Caki2 (cell line): Measurements from ENCODE around the gene HAND1. TPM values are rescaled to one million over a fixed set of nuclear protein-coding genes. Genes with fewer than 3 reads are reported as not detected.

Experiments
- DNase-seq: peaks from one replicate; pipeline ENCODE4 v3.0.0-alpha.2; 2015; ENCODE audit warnings: low read depth
- in situ Hi-C: cut with HindIII; loops from 2 replicates; pipeline ENCODE4 v1.10.0; 2016; ENCODE audit warnings: low sequenced_read_pairs, low pct_unique_long_range_greater_than_20kb, mixed read lengths
- total RNA-seq: library from RNA; depleted of rRNA; stranded (reverse); fragments of >200 nt; shearing (Covaris generic); gene quantifications from 2 replicates; pipeline ENCODE4 v1.2.3, GENCODE V29; 2014; ENCODE audit warnings: low replicate concordance

Gene HAND1
- total RNA-seq, 1 experiment from 2014 or later: not detected

DNA sequence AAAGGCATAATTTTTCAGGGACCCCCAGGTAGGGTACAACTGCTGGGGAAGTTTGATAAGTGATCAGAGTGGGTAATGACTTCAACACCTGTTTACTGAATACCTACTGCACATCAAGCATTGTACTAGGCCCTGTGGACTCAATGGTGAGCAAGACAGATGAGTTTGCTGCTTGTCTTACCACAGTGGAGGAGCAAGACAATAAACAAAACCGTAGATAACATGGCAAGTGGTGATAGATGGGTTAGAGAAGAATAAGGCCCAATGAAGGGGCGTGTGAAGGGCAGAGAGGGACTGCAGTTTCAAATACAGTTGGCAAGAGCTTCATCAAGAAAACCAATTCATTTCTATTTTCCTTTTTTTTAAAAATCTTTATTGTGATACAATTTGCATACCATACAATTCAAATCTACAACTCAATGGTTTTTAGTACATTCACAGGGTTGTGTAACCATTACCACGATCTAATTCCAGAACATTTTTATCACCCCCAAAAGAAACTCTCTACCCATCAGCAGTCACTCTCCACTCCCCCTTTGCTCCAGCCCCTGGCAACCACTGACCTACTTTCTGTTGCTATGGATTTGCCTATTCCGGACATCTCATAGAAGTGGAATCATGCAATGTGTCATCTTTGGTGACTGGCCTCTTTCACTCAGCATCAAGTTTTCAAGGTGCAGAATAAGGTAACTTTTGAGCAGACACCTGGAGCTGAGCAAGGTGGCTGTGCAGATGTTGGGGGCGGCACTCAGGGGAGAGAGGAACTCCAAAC lies 31.9 kb upstream of the HAND1 start:
- in situ Hi-C loops: no loop called here
- DNase-seq: no peak

DNA sequence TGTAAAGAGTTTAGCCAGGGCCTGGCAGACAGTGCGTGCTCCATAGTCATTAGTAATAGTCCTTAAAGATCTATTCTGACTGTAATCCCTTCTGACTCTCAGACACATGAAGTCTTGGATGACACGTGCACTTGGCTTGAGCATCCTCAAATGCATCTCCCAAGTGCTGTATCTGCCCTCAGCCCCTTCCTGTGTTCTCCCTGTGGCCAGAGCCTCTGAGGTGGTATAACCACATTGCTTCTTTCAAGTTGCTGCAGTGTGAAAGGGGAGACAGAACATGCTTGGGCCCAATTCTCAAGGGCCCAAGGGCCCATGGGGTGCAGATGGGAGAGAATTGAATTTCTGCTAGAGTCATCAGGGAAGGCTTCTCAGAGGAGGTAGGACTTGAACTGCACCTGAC lies 30.1 kb upstream of the HAND1 start:
- in situ Hi-C loops: no loop called here

DNA sequence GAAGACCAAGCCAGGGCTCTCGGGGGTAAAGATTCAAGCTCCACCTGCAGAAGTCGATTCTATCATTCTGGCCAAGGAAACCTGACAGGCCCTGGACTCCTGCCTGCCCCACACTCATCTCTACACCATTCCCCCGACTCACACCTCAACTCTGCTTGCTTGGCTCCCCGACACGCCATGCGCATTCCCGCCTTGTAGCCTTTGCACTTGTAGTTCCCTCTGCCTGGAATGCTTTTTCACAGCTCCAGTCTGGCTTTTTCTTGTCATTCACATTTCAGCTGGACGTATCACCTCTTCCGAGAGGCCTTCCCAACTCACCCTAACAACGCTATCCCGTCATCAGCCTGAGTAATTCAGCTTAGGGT lies 28.7 kb upstream of the HAND1 start:
- in situ Hi-C loops: no loop called here

More for the DNA sequence above, 30.1 kb upstream of the HAND1 start:
- DNase-seq: no peak

DNA sequence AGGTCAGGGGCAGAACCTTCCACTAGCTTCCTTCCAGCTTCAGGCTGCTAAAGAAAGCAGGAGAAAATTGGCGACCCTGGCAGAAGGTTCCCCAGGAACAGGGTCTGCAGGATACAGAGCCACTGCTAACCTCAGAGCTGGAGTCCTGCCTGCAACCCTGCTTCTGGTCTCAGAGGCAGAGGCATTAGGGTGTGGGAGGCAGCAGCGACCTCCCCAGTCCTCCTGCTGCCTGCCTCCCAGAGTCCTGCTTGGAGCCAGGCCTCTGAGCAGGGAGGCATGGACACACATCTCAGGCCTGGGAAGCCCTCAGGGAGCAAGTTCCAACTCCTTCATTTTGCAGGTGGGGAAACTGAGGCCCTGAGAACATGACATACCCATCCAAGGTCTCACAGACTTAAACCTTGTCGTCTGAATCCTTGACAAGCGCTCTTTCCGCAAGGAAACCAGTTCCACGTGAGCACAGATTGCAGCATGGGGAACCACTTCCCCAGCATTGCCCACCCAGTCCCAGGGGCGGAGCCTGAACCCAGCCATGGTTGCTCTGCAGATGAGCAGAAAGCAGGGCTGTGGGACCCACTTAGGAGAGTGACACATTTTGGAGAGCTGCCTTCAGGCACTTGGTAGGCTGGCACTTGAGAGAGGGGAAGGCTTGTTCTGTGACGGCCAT lies 28.2 kb upstream of the HAND1 start:
- in situ Hi-C loops: no loop called here
- no peak for DNase-seq

More for the DNA sequence above, 28.7 kb upstream of the HAND1 start:
- no peak for DNase-seq

DNA sequence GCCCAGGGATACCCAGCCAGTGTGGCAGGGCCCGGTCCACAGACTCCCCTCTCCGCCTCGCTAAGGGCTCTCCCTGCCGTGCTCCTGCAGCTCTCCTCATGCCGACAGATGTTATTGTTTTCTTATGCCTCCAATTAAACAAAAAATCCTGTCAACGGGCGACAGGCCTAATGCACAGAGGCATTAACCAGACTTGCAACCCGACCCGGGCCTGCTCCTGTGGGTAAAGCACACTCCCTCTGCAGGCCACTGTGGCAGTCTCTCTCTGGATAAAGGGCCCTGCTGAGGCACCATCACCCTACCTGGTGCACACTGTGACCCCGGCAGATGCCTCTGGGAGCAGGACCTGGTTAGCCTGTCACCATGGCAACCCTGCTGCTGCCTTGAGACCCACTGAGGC lies 27.5 kb upstream of the HAND1 start:
- in situ Hi-C loops: no loop called here

DNA sequence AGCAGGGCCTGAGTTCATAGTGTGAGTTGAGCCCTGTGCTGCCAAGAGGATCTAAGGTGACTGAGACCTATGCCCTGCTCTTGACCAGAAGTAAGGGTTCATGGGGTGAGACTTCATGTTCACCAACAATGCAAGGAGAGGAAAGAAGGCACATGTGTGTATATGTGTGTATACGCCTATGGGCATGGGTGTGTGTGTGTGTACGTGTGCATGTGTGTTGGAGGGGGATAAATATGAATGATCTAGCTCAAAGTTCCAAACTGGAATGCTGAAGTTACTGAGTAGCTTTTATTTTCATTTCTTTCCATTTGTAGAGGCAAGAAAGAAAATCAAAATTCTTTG lies 25.6 kb upstream of the HAND1 start:
- DNase-seq: no peak
- in situ Hi-C loops: no loop called here

More for the DNA sequence above, 27.5 kb upstream of the HAND1 start:
- DNase-seq: no peak

DNA sequence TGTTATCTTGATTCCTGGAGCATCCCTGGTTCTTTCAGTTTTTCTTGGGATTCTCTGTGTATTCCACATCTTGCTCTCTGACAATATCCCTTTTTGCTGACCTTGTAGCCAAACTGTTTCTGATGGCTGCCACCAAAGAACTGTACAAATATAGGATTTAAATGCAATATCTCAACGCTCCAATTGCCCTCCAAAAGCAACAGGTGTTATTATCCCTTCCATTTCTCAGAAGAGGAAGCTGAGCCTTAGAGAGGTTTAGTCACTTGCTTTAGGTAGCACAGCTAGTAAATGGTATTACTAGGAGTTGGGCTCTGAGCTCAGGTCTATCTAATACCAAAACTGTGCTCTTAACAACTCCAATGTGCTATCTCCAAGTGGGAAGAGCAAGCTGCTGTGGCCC lies 24.2 kb upstream of the HAND1 start:
- in situ Hi-C loops: no loop called here
- no peak for DNase-seq

DNA sequence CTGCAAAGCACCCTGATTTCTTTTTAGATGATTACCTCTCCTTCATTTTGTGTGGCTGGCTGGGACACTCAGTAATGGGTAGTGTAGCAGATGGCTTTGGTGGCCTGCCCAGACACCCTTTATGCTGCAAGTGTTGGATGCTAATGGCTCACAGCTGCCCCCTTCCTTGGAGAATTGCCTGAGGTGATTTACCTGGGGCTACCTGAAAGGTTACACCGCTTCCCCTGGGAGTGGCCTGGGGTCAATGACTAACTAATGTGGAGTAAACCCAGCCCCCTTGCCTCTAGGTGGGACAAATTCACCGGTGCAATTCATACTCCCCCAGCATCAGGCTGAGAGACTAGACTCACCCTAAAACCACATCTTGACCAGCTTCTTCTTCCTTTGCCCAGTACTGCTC lies 23.5 kb upstream of the HAND1 start:
- no peak for DNase-seq
- in situ Hi-C loops: no loop called here

DNA sequence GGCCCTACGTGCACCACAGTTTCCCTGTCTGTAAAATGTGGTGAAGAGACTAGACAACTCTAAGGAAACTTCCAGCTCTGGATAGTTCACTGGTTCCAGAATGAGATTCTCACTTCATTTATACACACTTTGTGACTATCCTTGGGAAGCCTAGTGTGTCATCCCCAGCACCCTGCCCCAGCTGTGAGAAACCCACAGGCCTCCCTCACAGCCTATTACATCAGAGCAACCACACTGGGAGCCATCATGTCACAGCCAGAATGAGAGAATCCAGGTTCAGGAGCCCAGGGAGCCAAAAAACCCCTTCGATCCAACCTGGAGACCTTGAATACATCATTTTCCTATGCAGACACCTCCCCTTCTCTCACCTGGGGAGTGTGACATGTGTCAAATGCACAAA lies 21.0 kb upstream of the HAND1 start:
- in situ Hi-C loops: no loop called here
- no peak for DNase-seq

DNA sequence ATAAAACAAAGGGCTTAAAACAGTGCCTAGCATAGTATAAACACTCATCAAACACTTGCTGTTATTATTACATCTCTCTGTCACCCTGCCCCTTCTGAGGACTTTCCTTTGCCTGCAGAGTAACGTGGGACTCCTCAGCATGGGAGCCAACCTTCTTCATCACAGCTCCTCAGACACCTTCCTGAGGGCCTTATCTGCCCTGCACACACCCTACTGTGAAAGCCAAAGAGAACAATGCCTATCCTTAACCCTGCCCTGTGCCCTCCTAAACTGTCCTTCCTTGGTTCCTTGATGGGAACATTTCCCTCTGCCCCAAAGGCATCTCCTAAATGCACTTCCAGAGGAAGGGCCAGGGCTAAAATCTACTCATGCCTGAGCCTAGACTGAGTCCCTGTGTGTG lies 20.6 kb upstream of the HAND1 start:
- no peak for DNase-seq
- in situ Hi-C loops: no loop called here

DNA sequence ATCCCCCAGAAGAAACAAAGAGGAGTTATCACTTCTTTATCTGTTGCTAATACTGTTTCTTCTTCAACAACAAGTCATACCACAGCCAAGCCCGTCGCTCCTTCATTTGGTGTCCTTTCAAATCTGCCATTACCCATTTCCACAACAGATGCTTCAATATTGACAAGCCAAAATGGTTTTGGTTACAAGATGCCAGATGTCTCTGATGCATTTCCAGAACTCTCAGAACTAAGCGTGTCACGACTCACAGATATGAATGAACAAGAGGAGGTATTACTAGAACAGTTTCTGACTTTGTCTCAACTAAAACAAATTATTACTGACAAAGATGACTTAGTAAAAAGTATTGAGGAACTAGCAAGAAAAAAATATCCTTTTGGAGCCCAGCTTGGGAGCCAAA lies 16.0 kb upstream of the HAND1 start:
- no peak for DNase-seq
- in situ Hi-C loops: no loop called here

DNA sequence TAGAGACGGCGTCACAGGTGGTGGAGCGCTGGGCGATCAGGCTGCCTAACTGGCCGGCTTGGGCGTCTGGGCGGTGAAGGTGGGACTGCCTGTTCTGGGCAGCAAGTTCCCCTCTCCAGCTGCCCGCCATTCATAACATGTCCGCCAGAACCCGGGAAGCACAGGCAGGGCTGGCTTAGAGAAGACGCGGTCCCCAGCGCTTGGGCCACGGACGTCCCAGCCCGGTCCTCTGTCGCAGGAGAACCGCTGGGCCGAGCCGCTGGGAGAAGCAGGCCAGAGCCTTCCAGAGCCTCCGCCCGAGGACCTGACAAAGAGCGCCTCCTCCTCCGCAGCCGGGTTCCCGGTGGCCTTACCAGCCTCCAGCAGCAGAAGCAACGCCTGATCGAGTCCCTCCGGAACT lies 15.2 kb upstream of the HAND1 start:
- in situ Hi-C loops: no loop called here
- no peak for DNase-seq

DNA sequence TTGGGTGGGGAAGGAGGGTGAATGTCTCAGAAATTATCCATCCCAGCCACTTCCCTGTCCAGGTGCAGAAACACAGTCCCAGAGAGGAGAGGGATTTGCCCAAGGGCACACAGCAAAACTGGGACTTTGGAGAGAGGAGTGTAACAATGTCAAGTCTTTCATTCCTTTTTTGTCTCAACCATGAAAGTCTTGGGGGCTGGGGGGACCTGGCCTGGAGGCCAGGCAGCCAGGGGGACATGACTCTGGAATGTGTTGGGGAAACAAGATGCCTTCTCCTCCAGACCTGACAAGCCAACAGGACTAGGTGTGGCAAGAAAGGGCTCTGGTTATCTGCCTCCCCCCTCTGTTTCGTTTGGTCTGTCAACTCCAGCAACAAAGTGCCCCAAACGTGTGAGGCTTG lies 13.9 kb upstream of the HAND1 start:
- in situ Hi-C loops: no loop called here
- no peak for DNase-seq

DNA sequence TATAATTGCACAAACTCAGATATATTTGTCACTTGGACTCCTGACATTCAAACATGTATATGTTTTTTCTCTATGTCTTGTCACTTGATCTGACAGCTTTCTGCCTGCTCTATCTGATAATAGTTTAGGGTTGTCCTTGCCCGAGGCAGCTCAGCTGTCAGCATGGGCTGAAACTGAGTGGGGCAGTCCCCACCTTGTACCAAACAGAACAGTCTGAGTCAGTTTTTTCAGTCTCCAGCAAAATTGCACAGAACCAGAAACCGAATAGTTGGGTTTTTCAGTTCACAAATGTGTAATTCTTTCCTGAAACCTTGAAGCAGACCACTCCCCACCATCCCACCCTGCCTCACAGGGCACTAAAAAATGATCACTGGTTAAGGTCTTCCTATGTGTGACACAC lies 9.5 kb upstream of the HAND1 start:
- in situ Hi-C loops: no loop called here
- DNase-seq: no peak

DNA sequence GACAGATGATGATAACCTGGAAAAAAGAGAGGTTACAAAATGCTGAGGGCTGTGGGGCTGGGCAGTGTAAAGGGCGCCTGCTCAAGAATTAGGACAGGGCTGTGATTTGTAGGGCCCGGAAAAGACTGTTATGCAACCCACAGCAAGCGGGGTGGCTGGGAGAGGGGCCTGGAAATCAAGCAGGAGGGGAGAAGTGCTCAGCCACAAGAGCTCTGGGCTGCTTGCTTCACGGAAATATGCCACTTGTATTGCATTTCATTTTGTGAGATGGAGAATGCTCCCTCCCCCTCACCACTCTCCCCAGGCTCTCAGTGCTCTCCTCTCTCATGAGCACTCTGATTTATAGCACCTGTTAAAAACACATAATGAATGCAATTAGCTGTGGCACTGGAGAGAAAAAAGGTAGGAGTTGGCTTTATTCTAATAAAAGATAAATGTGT lies 8.4 kb upstream of the HAND1 start:
- no peak for DNase-seq
- in situ Hi-C loops: no loop called here

DNA sequence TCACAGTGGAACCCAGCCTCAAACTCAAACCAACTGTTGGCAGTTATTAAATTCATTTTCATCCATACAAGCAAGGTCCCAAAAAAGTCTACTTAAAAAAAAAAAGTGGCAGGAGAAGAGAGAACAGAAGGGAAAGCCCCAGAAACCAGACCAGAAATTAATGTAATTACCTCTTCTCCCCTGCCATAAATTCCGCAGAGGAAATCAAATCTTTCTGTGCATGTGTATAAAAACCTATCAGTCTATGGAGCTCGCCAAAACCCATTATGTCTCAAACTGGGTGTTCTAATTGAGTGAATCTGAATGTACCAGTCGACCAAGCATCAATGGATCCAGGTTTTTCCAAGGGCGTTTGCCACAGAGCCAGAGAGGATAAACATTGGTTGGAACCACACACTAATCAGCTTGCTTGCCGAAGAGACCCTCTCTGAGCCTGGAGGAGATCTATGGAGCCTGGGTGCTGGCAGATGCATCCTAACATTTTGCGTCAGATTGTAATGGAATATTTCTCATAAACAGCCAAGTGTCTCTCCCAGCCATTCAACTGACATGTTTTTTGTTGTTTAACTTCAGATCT lies 7.9 kb upstream of the HAND1 start:
- in situ Hi-C loops: no loop called here
- no peak for DNase-seq

DNA sequence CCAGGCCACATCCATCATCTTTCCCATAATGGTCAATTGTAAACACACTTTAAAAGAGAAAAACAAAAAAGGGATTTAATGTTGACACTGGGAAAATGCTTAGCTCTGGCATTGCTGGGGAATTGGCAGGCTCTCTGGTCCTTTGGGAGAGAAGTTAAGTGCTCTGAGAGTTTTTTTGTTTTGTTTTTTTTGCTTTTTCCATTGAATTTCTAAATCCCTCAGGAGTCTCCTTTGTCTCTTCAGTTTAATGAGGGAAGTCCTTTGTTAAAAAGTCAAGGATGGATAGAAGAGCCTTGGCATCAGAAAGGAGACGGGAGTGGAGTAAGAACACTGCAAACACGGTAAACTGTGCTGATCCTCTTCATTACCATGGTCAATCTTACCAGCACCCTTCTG lies 7.1 kb upstream of the HAND1 start:
- DNase-seq: no peak
- in situ Hi-C loops: no loop called here

DNA sequence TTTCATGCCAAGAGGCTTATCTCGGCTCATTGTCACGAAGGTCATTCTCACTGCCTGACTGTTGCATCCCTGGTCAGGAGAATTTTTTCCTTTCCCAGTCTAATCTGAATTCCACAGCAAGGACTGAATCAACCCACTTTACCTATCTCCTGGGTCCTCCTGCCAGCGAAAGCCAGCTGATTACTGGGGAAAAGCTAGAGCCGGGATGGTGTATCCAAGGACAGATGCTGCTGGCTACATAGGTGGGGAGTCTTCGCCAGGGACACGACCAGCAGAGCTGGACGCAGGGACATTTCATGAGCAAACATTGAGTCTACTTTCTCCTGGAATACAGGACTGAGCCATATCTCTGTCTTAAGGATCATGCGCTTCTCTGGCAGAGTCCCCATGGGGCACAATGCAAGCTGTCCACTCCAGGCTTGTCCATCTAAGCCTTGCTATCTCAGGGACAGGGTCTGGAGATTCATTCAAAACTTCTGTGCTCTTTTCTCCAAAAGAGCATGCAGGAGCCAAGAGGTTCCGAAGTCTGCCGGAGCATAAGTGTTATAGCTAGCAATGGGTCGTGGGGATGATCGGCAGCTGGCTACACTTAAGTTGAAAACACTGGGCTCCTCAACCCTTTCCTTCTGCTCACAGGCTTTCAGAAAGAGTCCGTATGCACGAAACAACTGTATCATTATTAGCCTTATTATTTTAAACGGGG lies 6.5 kb upstream of the HAND1 start:
- in situ Hi-C loops: no loop called here
- DNase-seq: no peak

DNA sequence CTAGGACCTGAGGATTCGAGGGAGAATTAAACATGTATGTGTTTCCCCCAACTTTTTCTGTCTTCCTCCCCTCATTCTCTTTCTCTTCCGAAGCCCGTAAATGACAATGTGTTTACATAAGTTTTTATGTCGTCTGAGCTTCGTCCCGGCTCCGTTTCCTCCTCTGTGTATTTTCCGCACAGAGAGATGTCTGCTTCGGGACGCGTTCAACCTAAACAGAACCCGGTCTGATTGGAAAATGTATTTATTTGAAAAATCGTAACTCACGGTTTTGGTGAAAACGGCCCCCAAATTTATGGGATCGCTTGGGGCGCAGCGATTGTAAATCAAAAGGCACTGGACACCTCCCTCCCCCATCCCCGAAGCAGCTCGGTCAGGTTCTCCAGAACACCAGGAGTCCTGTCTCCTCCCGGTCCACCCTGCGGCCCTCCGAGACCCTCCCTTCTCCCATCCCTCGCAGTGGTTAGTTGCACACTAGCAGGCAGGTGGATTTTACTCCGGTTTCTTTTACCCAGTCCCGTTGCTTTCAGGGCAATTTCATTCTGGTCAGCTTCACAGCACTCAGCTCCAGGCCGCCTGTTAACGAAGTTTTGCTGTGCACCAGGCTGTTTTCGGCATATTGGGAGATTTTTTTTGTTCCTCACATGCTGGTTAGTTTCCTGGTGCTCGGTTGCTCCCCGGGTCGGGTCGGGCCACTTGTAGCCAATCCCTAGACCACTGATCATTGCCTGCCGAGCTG lies 5.8 kb upstream of the HAND1 start:
- in situ Hi-C loops: no loop called here
- DNase-seq: no peak
